ENCODE results near the gene KRTAP5-5.

DNA sequence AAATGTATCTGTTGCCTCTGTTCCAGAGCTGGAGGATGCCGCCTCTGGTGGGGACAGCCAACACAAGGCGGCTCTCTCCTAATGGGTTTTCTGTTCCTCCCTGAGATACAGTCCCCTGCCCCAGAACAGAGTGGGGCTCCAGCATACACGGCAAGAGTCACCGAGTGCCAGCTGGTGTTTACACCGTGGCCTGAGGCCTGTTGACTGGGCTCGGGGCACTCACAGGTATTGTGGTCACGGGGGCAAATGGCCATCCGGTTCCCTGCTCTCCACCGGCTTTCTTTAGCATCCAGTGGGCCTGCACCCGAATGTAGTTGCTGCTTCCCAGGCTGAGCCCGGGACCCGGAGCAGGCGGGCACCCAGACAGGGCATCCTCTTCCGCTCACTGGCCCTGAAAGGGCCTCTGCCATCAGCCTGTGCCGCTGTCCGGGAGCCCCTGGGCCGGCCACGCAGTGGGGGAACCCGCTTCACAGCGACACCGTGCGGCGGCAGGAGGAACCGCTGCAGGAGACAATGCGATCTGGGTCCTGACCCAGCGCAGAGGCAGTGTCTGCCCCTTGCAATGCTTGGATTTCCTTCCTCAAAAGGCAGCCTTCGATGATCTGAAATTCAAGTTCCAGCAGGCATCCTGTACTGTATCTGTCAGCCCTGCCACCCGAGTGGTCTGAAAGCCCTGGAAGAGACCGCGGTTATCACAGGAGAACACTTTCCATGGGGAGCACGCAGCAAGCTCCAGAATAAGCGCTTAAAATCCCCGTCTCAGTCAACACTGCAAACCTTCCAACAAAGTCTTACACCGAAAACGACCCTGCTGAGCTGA, 859 bp upstream of the KRTAP5-5 start:
- TF ChIP-seq GLIS3 (CRISPR knock-in tag; IDR thresholded peaks at IDR 0.05) (no peak), ZNF8 (CRISPR knock-in tag; IDR thresholded peaks at IDR 0.05) (no peak), OSR1 (CRISPR knock-in tag; IDR thresholded peaks at IDR 0.05) (no peak), ARNTL (CRISPR knock-in tag; IDR thresholded peaks at IDR 0.05; ENCODE audit: borderline replicate concordance, low read depth) (no peak), ZNF565 (CRISPR knock-in tag; conservative IDR thresholded peaks at IDR 0.05; ENCODE audit: low read depth) (no peak), ZC3H10 (CRISPR knock-in tag; IDR thresholded peaks at IDR 0.05) (no peak), TCF4 (CRISPR knock-in tag; IDR thresholded peaks at IDR 0.05; ENCODE audit: borderline replicate concordance) (no peak), ZNF70 (CRISPR knock-in tag; IDR thresholded peaks at IDR 0.05) (no peak), ESRRG (CRISPR knock-in tag; IDR thresholded peaks at IDR 0.05) (no peak), RARB (CRISPR knock-in tag; IDR thresholded peaks at IDR 0.05) (no peak), TOX (CRISPR knock-in tag; IDR thresholded peaks at IDR 0.05; ENCODE audit: borderline replicate concordance) (no peak)
- TF ChIP-seq, protein P1, sequence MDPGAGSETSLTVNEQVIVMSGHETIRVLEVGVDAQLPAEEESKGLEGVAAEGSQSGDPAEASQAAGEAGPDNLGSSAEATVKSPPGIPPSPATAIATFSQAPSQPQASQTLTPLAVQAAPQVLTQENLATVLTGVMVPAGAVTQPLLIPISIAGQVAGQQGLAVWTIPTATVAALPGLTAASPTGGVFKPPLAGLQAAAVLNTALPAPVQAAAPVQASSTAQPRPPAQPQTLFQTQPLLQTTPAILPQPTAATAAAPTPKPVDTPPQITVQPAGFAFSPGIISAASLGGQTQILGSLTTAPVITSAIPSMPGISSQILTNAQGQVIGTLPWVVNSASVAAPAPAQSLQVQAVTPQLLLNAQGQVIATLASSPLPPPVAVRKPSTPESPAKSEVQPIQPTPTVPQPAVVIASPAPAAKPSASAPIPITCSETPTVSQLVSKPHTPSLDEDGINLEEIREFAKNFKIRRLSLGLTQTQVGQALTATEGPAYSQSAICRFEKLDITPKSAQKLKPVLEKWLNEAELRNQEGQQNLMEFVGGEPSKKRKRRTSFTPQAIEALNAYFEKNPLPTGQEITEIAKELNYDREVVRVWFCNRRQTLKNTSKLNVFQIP (CRISPR knock-in tag; IDR thresholded peaks at IDR 0.05; ENCODE audit: borderline replicate concordance, low read depth) = no peak
- TF ChIP-seq, protein P2, sequence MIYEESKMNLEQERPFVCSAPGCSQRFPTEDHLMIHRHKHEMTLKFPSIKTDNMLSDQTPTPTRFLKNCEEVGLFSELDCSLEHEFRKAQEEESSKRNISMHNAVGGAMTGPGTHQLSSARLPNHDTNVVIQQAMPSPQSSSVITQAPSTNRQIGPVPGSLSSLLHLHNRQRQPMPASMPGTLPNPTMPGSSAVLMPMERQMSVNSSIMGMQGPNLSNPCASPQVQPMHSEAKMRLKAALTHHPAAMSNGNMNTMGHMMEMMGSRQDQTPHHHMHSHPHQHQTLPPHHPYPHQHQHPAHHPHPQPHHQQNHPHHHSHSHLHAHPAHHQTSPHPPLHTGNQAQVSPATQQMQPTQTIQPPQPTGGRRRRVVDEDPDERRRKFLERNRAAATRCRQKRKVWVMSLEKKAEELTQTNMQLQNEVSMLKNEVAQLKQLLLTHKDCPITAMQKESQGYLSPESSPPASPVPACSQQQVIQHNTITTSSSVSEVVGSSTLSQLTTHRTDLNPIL (CRISPR knock-in tag; IDR thresholded peaks at IDR 0.05; ENCODE audit: low read depth) = no peak
- TF ChIP-seq, protein P3, sequence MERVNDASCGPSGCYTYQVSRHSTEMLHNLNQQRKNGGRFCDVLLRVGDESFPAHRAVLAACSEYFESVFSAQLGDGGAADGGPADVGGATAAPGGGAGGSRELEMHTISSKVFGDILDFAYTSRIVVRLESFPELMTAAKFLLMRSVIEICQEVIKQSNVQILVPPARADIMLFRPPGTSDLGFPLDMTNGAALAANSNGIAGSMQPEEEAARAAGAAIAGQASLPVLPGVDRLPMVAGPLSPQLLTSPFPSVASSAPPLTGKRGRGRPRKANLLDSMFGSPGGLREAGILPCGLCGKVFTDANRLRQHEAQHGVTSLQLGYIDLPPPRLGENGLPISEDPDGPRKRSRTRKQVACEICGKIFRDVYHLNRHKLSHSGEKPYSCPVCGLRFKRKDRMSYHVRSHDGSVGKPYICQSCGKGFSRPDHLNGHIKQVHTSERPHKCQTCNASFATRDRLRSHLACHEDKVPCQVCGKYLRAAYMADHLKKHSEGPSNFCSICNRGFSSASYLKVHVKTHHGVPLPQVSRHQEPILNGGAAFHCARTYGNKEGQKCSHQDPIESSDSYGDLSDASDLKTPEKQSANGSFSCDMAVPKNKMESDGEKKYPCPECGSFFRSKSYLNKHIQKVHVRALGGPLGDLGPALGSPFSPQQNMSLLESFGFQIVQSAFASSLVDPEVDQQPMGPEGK (CRISPR knock-in tag; IDR thresholded peaks at IDR 0.05; ENCODE audit: borderline replicate concordance) = no peak

Data from SK-N-SH treated with all-trans-retinoic acid at 6 μM for 48 hours (cell line).